Endothelial cell of umbilical vein (primary cell): Measurements from ENCODE around the gene EXOC6B. TPM values are rescaled to one million over a fixed set of nuclear protein-coding genes. Genes with fewer than 3 reads are reported as not detected.

Experiments used
- BruUV-seq: library from RNA; stranded (reverse); fragments of 400-500 nt; replicated peaks from 2 replicates; lab custom pipeline; 2021; lab: Mats Ljungman, UMichigan
- CTCF ChIA-PET: fragments of 300-600, 350-600 bp; sonication (Branson Sonifier 250); formaldehyde crosslinking; loops from one replicate; lab custom pipeline; 2021; ENCODE audit warnings: antibody characterized with exemption, inconsistent platforms; lab: Charles Lee
- POLR2A ChIA-PET: fragments of 300-600, 350-600 bp; sonication (Branson Sonifier 250); formaldehyde crosslinking; loops from one replicate; lab custom pipeline; 2021; ENCODE audit warnings: antibody characterized with exemption, inconsistent platforms; lab: Charles Lee
- DNase-seq: peaks from one replicate; pipeline ENCODE4 v3.0.0-alpha.2; 2011; ENCODE audit warnings: low read depth, low spot score
- FAIRE-seq: peaks from 2 replicates; lab custom pipeline; 2011; peaks lifted over from hg19 to GRCh38; lab: Jason Lieb, UNC
- H2AFZ ChIP-seq: 2 replicates; pipeline ENCODE4 v1.6.0; 2012; ENCODE audit warnings: low read depth, low read length, control low read depth, inconsistent platforms
- H3K27ac ChIP-seq: 2 replicates; pipeline ENCODE4 v1.5.1; 2011; ENCODE audit warnings: low read depth, mild to moderate bottlenecking, control low read depth, low read length, moderate library complexity; ENCODE audit not compliant: insufficient read depth
- H3K27me3 ChIP-seq, 2 experiments: 2 replicates each; pipeline versions ENCODE4 v1.6.0 to v1.6.1; 2011; ENCODE audit warnings: low read length in 2 of 2, mixed read lengths in 1 of 2; ENCODE audit not compliant: control insufficient read depth in 2 of 2, insufficient read depth in 2 of 2
- H3K36me3 ChIP-seq, 2 experiments: 2 replicates in 1 of 2; 3 replicates in 1 of 2; pipeline ENCODE4 v1.5.1; 2011; ENCODE audit warnings: low read length in 2 of 2, mild to moderate bottlenecking in 1 of 2, moderate library complexity in 1 of 2; ENCODE audit not compliant: control insufficient read depth in 2 of 2, insufficient read depth in 2 of 2; ENCODE audit errors: extremely low read depth in 1 of 2
- H3K4me1 ChIP-seq: 3 replicates; pipeline ENCODE4 v1.5.1; 2011; ENCODE audit warnings: mild to moderate bottlenecking, low read length; ENCODE audit not compliant: control insufficient read depth, insufficient read depth; ENCODE audit errors: extremely low read depth
- H3K4me2 ChIP-seq: 2 replicates; pipeline ENCODE4 v1.6.1; 2011; ENCODE audit warnings: low read length, control low read depth, mixed read lengths; ENCODE audit not compliant: insufficient read depth
- H3K4me3 ChIP-seq, 3 experiments: fragments of 200-600 bp in 1 of 3; sonication (generic), shearing (Covaris generic) in 1 of 3; replicated peaks in 1 of 3; 2 replicates each; pipeline ENCODE4 v1.5.1; 2011 to 2016; ENCODE audit warnings: control low read depth in 3 of 3, low read length in 3 of 3, mild to moderate bottlenecking in 2 of 3, inconsistent platforms in 1 of 3, low read depth in 1 of 3, moderate library complexity in 1 of 3; ENCODE audit not compliant: insufficient read depth in 1 of 3
- H3K79me2 ChIP-seq: 2 replicates; pipeline ENCODE4 v1.6.0; 2012; ENCODE audit warnings: low read length, inconsistent platforms; ENCODE audit not compliant: control insufficient read depth, insufficient read depth
- H3K9ac ChIP-seq: replicated peaks from 2 replicates; pipeline ENCODE3; 2011; ENCODE audit warnings: low read length, control low read depth; ENCODE audit not compliant: insufficient read depth; ENCODE audit errors: extremely low read depth
- H3K9me1 ChIP-seq: replicated peaks from 3 replicates; pipeline ENCODE4 v1.6.0; 2011; ENCODE audit warnings: mild to moderate bottlenecking, low read length; ENCODE audit not compliant: control insufficient read depth, insufficient read depth; ENCODE audit errors: extremely low read depth
- H3K9me3 ChIP-seq: replicated peaks from 2 replicates; pipeline ENCODE4 v1.5.1; 2012; ENCODE audit warnings: low read length, inconsistent platforms; ENCODE audit not compliant: control insufficient read depth, insufficient read depth
- H4K20me1 ChIP-seq: replicated peaks from 2 replicates; pipeline ENCODE3; 2011; ENCODE audit warnings: mild to moderate bottlenecking, low read length; ENCODE audit not compliant: control insufficient read depth, insufficient read depth; ENCODE audit errors: extremely low read depth
- CTCF ChIP-seq, 2 donors: IDR thresholded peaks; 1 replicate in 1 of 2; 2 replicates in 1 of 2; pipeline ENCODE4 v1.5.1; 2011; ENCODE audit warnings: low read length in 2 of 2, mild to moderate bottlenecking in 2 of 2, moderate library complexity in 2 of 2, control low read depth in 1 of 2, inconsistent platforms in 1 of 2, low read depth in 1 of 2; ENCODE audit not compliant: insufficient read depth in 1 of 2; ENCODE audit errors: extremely low read depth in 1 of 2
- EZH2 ChIP-seq: IDR thresholded peaks from 2 replicates; pipeline ENCODE4 v1.6.1; 2012; ENCODE audit warnings: borderline replicate concordance, low read depth, mild to moderate bottlenecking, moderate library complexity, low read length, inconsistent platforms; ENCODE audit not compliant: severe bottlenecking
- FOS ChIP-seq: IDR thresholded peaks from 2 replicates; pipeline ENCODE4 v1.6.1; 2011; ENCODE audit warnings: mild to moderate bottlenecking, low read length, moderate library complexity, borderline replicate concordance; ENCODE audit not compliant: insufficient read depth
- GATA2 ChIP-seq: IDR thresholded peaks from 2 replicates; pipeline ENCODE4 v1.7.0; 2011; ENCODE audit warnings: low read depth, mild to moderate bottlenecking, moderate library complexity, mixed read lengths, low read length; ENCODE audit not compliant: insufficient read length, insufficient read depth
- JUN ChIP-seq: IDR thresholded peaks from 2 replicates; pipeline ENCODE4 v1.6.1; 2011; ENCODE audit warnings: borderline replicate concordance, low read depth; ENCODE audit not compliant: insufficient read length, insufficient read depth
- MAX ChIP-seq: IDR thresholded peaks from 2 replicates; pipeline ENCODE4 v1.6.1; 2011; ENCODE audit not compliant: insufficient read depth, insufficient read length
- MYC ChIP-seq: IDR thresholded peaks from one replicate; pipeline ENCODE4 v1.6.1; 2011; ENCODE audit warnings: mild to moderate bottlenecking, low read depth, low read length
- POLR2A ChIP-seq: IDR thresholded peaks from 2 replicates; pipeline ENCODE4 v1.6.1; 2012; ENCODE audit warnings: low read depth, mild to moderate bottlenecking, control low read depth, low read length
- POLR2AphosphoS5 ChIP-seq: IDR thresholded peaks from 2 replicates; pipeline ENCODE4 v1.6.1; 2012; ENCODE audit warnings: low read depth, mild to moderate bottlenecking, control low read depth, low read length, moderate library complexity; ENCODE audit not compliant: insufficient read depth
- dilution Hi-C: fragments of 300-500 bp; cut with MboI; formaldehyde crosslinking; loops from one replicate; pipeline ENCODE4 v1.15.0; 2019; ENCODE audit warnings: low sequenced_read_pairs; ENCODE audit not compliant: extremely low pct_ligation_motif_present
- intact Hi-C: fragments of 100-400 bp; cut with micrococcal nuclease; formaldehyde crosslinking; loops from one replicate; pipeline ENCODE4 v1.10.0; 2022
- polyA plus RNA-seq, 4 experiments: library from polyadenylated mRNA; depleted of rRNA in 3 of 4; stranded (reverse) in 3 of 4; unstranded in 1 of 4; fragments of >200 nt; gene quantifications; 2 replicates each; pipeline versions ENCODE4 v1.2.1 to v1.2.3, GENCODE V29; 2011 to 2012; ENCODE audit warnings: missing spikeins in 1 of 4
- total RNA-seq: library from RNA; stranded (reverse); gene quantifications from 2 replicates; pipeline ENCODE4 v1.2.3, GENCODE V29; 2021

Gene EXOC6B
- total and polyA plus RNA-seq, 2 donors (not counting 3 experiments of a cell fraction or from before 2014, with no cell fraction given) = 10.8 to 34.8 TPM

- Histone ChIP-seq H3K9me1 (no peaks in the 10 kb centered on the region), H2AFZ (no peak overlapping the region), H3K4me2 (no peak overlapping the region), H4K20me1 (no peaks in the 10 kb centered on the region), H3K79me2 (no peaks in the 10 kb centered on the region), H3K36me3 (no peaks in the 10 kb centered on the region), H3K9ac (no peak overlapping the region), H3K4me1 (no peaks in the 10 kb centered on the region), H3K4me3 (no peak overlapping the region), H3K27ac (no peak overlapping the region), H3K9me3 (no peaks in the 10 kb centered on the region), H3K27me3 (no peaks in the 10 kb centered on the region)
- POLR2A ChIA-PET = no interaction called here
- dilution Hi-C loops = no loop called here
- DNase-seq = no peak
- BruUV-seq = no TSS peak
- intact Hi-C loops = no loop called here
- TF ChIP-seq POLR2A (no peak), MYC (no peak), GATA2 (no peak), EZH2 (no peak), MAX (no peak), POLR2AphosphoS5 (no peak), FOS (no peak)
- FAIRE-seq = no peak
- CTCF ChIA-PET = no interaction called here
Observed at GRCh38 chr2:72695676-72696075, 130.2 kb downstream of the EXOC6B start.

- H3K4me3 ChIP-seq = no peak overlapping the region
- DNase-seq (peak; percentile 82), FAIRE-seq (no peak)
- H3K27me3 ChIP-seq = no peaks in the 10 kb centered on the region
- H3K9ac ChIP-seq = no peak overlapping the region
- no peaks in the 10 kb centered on the region for H4K20me1 ChIP-seq
- ChIA-PET POLR2A (no interaction called here), CTCF (no interaction called here)
- dilution Hi-C loops = no loop called here
- intact Hi-C loops = no loop called here
- no peaks in the 10 kb centered on the region for H3K9me1 ChIP-seq
- BruUV-seq = no TSS peak
- H2AFZ ChIP-seq = no peak overlapping the region
- TF ChIP-seq JUN (no peak), EZH2 (no peak), MAX (no peak), POLR2AphosphoS5 (no peak), GATA2 (no peak), FOS (no peak), MYC (no peak), POLR2A (no peak), CTCF (IDR thresholded peaks at IDR 0.05; ENCODE audit: extremely low read depth in 1 of 2, insufficient read depth in 1 of 2, low read depth in 1 of 2, low read length in 2 of 2) (no peak)
- no peaks in the 10 kb centered on the region for H3K36me3 ChIP-seq
- H3K79me2 ChIP-seq = no peaks in the 10 kb centered on the region
- H3K4me1 ChIP-seq = no peaks in the 10 kb centered on the region
- H3K27ac ChIP-seq = no peak overlapping the region
- H3K4me2 ChIP-seq = no peak overlapping the region
- H3K9me3 ChIP-seq = no peaks in the 10 kb centered on the region
Observed at GRCh38 chr2:72694715-72695496, 130.9 kb downstream of the EXOC6B start.
